Mucosa of descending colon (tissue), 3 donors: ENCODE results near the gene SLC38A2. TPM values are rescaled to one million over a fixed set of nuclear protein-coding genes. Genes with fewer than 3 reads are reported as not detected.
A peak's percentile ranks its signal among the peaks of the same experiment; 100 is the strongest.

Experiments
- ATAC-seq: fragments of 200-7000 bp; cut with Tn5 transposase; one replicate; pipeline ENCODE4 v1.9.1; 2020; ENCODE audit warnings: mild to moderate bottlenecking, moderate library complexity
- DNase-seq, 3 donors: peaks; one replicate each; pipeline ENCODE4 v3.0.0-alpha.2; 2020
- H3K36me3 ChIP-seq: fragments of 200-600 bp; one replicate; pipeline ENCODE4 v1.8.0; 2021; ENCODE audit warnings: low read depth, mild to moderate bottlenecking
- H3K4me1 ChIP-seq: fragments of 200-600 bp; one replicate; pipeline ENCODE4 v1.8.0; 2021; ENCODE audit warnings: low read depth, mild to moderate bottlenecking
- H3K4me3 ChIP-seq: fragments of 200-600 bp; one replicate; pipeline ENCODE4 v1.8.0; 2021; ENCODE audit warnings: mild to moderate bottlenecking
- H3K9me3 ChIP-seq: fragments of 200-600 bp; one replicate; pipeline ENCODE4 v1.8.0; 2021; ENCODE audit warnings: mild to moderate bottlenecking
- CTCF ChIP-seq: fragments of 200-600 bp; IDR thresholded peaks from one replicate; pipeline ENCODE4 v1.8.0; 2022; ENCODE audit warnings: antibody characterized with exemption, mild to moderate bottlenecking
- intact Hi-C, 2 donors: fragments of 100-400 bp; cut with DNase I in 1 of 2; cut with micrococcal nuclease in 1 of 2; formaldehyde crosslinking; loops; one replicate each; pipeline versions ENCODE4 v1.11.0 to v1.11.1; 2022; cut with DNase I, micrococcal nuclease
- total RNA-seq, 3 donors: library from RNA; stranded (reverse); fragmentation: NEBNext Ultra II Directional in 2 of 3; extraction: Animal tissue kit (Norgen Biotek cat#: 25700) in 2 of 3; gene quantifications; one replicate each; pipeline versions ENCODE4 v1.2.1 to v1.2.4, GENCODE V29; 2021 to 2023
- donor health status: DM: no; HTN: no; CAD: no; lungs with moderate emphysema.
- donor health status: DM: no; HTN: no; CAD: no.
- donor health status: DM: no; HTN: yes; CAD: no.

Gene SLC38A2
- total RNA-seq, 3 donors from 2014 or later: 82.9 to 216 (median 143) TPM

GRCh38 chr12:46383654-46384450 is 11.3 kb upstream of the SLC38A2 start:
- H3K4me1 ChIP-seq: peaks cover 8% of the 10 kb centered on the region
- DNase-seq (peak; percentile 92 to 95 (median 93)), ATAC-seq (peak; percentile 83)
- no peak for TF ChIP-seq CTCF
- no peaks in the 10 kb centered on the region for H3K9me3 ChIP-seq
- intact Hi-C loops: no loop called here
- peak overlapping the region; percentile 43 for H3K4me3 ChIP-seq
- H3K36me3 ChIP-seq: no peaks in the 10 kb centered on the region

GRCh38 chr12:46382964-46383653 is 10.5 kb upstream of the SLC38A2 start:
- no peaks in the 10 kb centered on the region for H3K36me3 ChIP-seq
- intact Hi-C loops: no loop called here
- TF ChIP-seq CTCF: no peak
- H3K9me3 ChIP-seq: no peaks in the 10 kb centered on the region
- DNase-seq (peak; percentile 96 to 98 (median 98)), ATAC-seq (peak; percentile 91)
- H3K4me1 ChIP-seq: peaks cover 8% of the 10 kb centered on the region
- H3K4me3 ChIP-seq: peak overlapping the region; percentile 46

- H3K36me3 ChIP-seq: no peaks in the 10 kb centered on the region
- H3K9me3 ChIP-seq: no peaks in the 10 kb centered on the region
- intact Hi-C loops: no loop called here
- ATAC-seq (no peak), DNase-seq (peak; percentile 40 to 51 (median 49))
- peaks cover 8% of the 10 kb centered on the region for H3K4me1 ChIP-seq
- peak overlapping the region; percentile 46 for H3K4me3 ChIP-seq
- TF ChIP-seq CTCF: no peak
Observed at GRCh38 chr12:46382408-46382963, 9.9 kb upstream of the SLC38A2 start.

- TF ChIP-seq CTCF: no peak
- no peaks in the 10 kb centered on the region for H3K36me3 ChIP-seq
- H3K4me1 ChIP-seq: peaks cover 8% of the 10 kb centered on the region
- intact Hi-C loops: no loop called here
- DNase-seq (no peak), ATAC-seq (no peak)
- no peaks in the 10 kb centered on the region for H3K9me3 ChIP-seq
- H3K4me3 ChIP-seq: no peak overlapping the region
Observed at GRCh38 chr12:46380881-46381280, 8.3 kb upstream of the SLC38A2 start.

- Histone ChIP-seq H3K4me3 (no peak overlapping the region), H3K36me3 (no peaks in the 10 kb centered on the region), H3K4me1 (peaks cover 3% of the 10 kb centered on the region), H3K9me3 (no peaks in the 10 kb centered on the region)
- intact Hi-C loops: no loop called here
- DNase-seq (no peak), ATAC-seq (no peak)
- no peak for TF ChIP-seq CTCF
Observed at GRCh38 chr12:46380022-46380796, 7.6 kb upstream of the SLC38A2 start.
